Smooth muscle cell of the pulmonary artery (primary cell): ENCODE results near the gene NEMF. TPM values are rescaled to one million over a fixed set of nuclear protein-coding genes. Genes with fewer than 3 reads are reported as not detected.

Experiments
- total RNA-seq: library from RNA; depleted of rRNA; stranded (reverse); fragments of >200 nt; gene quantifications from 2 replicates; pipeline ENCODE4 v1.2.3, GENCODE V29; 2014

NEMF gene
- 67.0 and 72.1 TPM in 2 replicates for total RNA-seq

GRCh38 chr14:49852301-49853157, at the start of gene NEMF:
NEMF (minus strand) TSS chr14:49852788; CDS start chr14:49852753, 35 bp downstream.

GRCh38 chr14:49892636-49893308, 40.2 kb upstream of the NEMF start, which contains the start of gene ARF6:
ARF6 (plus strand) TSS chr14:49893082; CDS start chr14:49893737, 655 bp downstream.

GRCh38 chr14:49767571-49768300, 84.9 kb downstream of the NEMF start, which contains the start of gene KLHDC2:
KLHDC2 (plus strand) TSS chr14:49768153; CDS start chr14:49768469, 316 bp downstream.

Other genes with a start within 250 kb of the NEMF start
- gene RPL36AL, start 232.2 kb downstream of the NEMF start, total RNA-seq: 195 and 247 TPM in 2 replicates
- gene MGAT2, start 232.0 kb downstream of the NEMF start, total RNA-seq: 59.7 and 62.3 TPM in 2 replicates
- gene DNAAF2, start 217.5 kb downstream of the NEMF start, total RNA-seq: 6.2 and 7.4 TPM in 2 replicates
- 2.8 and 5.0 TPM in 2 replicates for gene POLE2, start 164.6 kb downstream of the NEMF start, total RNA-seq
- gene KLHDC1, start 159.7 kb downstream of the NEMF start, total RNA-seq: 3.4 and 4.0 TPM in 2 replicates
- 93.6 and 97.5 TPM in 2 replicates for gene KLHDC2, start 84.6 kb downstream of the NEMF start, total RNA-seq
- gene ARF6, start 40.3 kb upstream of the NEMF start, total RNA-seq: 62.5 and 68.7 TPM in 2 replicates